Measurements from ENCODE around the gene GIMD1.
A peak's percentile ranks its signal among the peaks of the same experiment; 100 is the strongest.
"Not testable (repeated sequence)": the region's sequence is repeated elsewhere in the genome, so short reads cannot be mapped to it uniquely, and the experiment has no call there.

The GIMD1 gene

DNA sequence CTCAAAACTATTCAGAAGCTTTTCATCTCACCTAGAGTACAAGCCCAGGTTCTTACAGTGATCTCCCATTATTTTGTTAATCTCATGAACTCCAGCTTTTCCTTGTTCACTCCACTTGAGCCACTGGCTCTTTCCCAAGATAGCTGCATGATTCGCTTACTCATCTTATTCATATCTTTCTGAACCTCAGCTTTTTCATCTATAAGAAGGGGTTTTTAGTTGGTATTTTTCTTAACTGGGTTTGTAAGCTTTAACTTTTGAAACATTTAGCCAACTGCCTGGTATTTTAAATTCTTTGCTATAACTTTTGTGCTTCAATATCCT is 24.0 kb downstream of the GIMD1 start:
- DNase-seq, result no peak

DNA sequence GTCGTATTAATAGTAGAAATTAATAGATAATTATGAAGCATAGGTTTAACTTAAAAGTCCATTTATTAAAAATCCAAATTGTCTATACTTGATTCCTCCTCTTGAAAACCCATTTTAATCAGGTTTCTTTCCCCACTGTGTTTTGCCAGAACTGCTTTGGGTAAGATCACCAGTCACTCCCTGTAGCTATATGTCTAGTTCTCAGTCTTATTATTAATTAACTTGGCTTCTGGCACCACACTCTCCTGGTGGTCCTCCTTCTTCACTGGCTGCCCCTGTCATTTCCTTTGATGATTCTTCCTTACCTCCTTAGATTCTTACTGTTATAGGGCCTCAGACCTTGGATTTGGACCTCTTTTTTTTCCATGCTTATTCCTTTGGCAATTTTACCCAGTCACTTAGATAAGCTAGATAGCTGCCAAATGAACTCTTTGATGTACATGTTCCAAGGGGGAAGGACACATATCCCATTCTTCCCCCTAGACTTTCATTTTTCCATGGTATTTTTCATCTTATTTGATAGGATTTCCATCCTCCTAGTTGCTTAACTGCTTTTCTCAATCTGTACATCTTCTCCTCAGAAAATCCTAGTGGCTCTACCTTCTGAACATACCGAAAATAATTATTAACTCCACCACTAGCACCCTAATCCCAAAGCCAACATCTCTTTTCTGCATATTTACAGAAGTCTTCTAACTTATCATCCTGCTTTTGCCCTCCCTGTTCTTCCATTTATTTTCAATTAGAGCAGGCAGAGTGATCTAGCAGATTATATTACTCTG is 24.5 kb downstream of the GIMD1 start:
- DNase-seq, result no peak

DNA sequence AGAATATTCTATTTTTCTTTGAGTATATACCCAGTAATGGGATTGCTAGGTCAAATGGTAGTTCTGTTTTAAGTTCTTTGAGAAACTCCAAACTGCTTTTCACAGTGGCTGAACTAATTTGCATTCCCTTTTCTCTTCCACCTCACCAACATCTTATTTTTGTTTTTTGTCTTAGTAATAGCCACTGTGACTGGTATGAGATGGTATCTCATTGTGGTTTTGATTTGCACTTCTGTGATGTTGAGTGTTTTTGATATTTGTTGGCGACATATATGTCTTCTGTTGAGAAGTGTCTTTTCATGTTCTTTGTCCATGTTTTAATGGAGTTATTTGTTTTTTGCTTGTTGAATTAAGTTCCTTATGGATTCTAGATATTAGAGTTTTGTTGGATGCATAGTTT is 27.8 kb downstream of the GIMD1 start:
- no peak for DNase-seq

DNA sequence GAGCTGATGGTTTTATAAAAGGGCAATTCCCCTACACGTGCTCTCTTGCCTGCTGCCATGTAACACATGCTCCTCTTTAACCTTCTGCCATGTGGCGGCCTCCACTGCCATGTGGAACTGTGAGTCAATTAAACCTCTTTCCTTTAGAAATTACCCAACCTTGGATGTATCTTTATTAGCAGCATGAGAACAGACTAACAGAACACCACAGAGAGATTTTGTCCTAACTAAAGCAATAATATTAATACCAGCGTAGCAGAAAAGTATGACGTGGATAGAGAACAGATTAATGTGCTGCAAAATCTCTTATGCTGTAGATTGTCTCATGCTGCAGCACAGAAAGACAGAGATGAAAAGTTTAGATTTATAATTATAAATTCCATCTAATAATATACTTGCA is 29.1 kb downstream of the GIMD1 start:
- DNase-seq, result no peak

DNA sequence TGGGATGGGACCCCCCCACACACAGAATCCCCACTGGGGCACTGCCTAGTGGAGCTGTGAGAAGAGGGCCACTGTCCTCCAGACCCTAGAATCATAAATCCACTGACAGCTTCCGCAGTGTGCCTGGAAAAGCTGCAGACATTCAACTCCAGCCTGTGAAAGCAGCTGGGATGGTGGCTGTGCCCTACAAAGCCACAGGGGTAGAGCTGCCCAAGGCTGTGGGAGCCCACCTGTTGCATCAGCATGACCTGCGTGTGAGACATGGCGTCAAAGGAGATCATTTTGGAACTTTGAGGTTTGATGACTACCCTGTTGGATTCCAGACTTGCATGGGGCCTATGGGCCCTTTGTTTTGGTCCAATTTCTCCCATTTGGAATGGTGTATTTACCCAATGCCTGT is 29.9 kb downstream of the GIMD1 start:
- no peak for DNase-seq

DNA sequence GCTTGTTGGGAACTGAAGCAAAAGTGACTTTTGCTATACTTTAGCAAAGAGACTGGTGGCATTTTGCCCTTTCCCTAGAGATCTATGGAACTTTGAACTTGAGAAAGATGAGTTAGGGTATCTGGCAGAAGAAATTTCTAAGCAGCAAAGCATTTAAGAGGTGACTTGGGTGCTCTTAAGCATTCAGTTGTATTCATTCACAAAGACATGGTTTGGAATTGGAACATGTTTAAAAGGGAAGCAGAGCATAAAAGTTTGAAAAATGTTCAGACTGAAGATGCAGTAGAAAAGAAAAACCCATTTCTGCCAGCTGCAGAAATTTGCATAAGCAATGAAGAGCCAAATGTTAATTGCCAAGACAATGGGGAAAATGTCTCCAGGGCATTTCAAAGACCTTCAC is 30.7 kb downstream of the GIMD1 start:
- no peak for DNase-seq

DNA sequence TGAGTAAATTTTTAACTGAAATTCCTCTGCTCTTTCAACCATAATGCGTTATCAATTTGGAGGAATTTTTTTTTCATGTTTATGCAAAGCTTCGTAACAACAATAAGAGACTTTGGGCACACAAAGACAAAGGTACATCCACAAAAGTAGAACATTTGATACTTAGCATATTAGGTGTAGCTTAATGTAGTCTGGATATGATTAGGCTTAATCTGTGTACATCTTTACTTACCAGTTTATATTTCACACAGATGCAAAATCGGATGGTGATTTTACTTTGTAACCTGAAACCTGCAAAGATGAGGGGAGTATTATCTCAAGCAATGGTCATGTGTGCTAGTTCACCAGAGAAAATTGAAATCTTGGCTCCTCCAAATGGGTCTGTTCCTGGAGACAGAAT is 32.0 kb downstream of the GIMD1 start:
- no peak for DNase-seq

DNA sequence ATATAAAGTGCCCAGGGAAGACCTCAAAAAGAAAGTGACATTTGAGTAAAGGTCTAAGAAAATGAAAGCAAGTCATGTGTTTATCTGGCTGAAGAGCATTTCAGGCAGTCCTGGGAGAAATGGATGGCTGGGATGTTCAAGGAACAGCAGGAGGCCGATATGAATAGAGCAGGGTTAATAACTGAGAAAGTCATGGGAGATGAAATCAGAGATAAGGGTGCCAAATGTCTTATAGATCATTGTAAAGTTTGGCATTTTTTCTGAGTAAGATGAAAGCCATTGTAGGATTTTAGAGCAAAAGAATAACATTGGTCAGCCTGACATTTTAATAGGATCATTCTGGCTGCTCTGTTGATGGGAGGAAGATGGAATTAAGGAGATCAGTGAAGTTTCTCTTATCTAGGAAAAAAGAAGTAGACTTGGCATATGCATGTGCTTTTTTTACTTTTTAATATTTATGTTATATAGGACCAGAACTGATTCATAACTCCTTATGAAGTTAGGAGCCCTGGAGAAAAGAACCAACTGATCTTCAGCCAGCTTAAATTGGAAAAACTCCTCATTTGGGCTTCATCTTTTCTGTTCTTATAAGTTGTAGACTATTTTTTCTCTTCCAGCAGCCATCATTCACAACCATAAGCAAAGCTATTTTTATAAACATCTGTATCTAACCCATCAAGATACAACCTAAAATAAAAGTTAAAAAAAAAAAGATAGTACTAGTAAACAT is 33.7 kb downstream of the GIMD1 start:
- DNase-seq, result no peak

DNA sequence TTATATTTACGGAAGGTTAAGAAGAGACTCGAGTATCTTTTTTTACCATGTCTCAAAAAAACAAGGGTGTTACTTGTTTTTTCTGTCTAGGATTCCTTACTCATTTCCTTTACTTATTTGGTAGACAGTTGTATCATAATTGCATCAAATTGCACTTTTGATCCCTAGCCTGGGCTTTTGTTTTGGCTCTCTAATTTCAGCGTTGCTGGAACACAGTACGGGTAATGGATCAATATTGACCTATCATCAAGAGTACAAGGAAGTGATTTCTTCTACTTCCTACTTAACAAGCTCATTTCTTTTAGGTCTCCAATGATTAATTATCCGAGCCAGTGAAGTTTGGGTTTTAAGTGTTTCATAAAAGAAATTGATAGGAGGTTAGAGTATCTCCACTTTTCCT is 35.4 kb downstream of the GIMD1 start:
- DNase-seq, result no peak

DNA sequence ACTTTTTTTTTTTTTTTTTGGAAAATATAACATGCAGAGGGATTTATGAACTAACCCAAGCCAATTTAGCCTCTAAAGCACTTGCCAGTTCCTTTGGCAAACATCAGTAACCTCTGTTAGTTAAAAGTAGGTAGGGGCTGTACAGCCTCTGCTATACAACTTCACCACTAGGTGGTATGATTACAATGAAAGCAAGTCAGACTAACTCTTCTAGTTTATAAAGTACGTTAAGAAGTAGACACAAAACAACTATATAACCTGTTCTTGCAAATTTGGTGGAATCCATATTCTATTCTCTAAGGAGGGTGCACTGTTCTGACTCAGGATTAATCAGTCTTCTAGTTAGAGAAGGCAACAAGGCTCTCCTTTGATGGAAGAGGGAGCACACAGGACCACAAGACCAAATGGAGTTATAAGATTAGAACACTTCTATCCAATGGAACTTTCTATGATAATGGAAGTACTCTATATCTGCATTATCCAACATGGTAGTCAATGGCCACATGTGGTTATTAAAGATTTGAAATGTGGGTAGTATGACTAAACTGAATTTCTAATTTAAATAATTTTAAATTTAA is 39.4 kb downstream of the GIMD1 start:
- peak; percentile 0 to 32 for DNase-seq

DNA sequence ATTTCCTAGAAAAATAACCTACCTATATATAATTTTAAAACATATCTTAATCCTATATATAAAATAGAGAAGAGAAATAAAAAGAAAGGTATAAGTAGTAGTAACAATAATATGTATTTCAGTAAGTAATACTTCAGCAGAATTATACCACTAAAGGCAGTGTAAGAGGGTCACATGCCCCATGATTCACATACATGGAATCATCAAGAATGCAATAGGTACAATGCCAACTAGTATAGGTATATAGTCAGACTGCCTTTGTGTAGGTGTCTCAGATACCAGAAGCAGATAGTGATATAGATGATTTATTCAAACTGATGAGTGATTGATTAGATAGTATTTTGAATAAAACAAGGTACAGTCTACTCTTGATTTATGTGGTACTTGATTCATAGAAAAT is 42.8 kb downstream of the GIMD1 start:
- no peak for DNase-seq

DNA sequence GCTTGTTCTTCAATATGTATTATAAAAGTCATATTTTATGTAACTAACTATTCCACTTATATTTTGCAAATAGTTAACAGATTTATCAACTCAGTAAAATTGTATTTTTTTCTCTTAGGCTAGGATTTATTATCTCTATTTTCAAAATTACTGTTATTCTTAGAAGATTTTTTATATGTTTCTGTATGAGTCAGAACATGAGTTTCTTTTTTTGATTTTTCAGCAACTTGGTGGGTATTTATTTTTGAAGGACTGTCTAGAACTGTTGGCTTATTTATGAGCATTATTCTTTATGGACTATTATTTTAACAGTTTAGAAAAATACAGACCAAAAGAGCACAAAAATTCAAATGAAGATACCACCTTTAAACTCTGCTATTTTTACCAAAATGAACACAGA is 45.5 kb downstream of the GIMD1 start:
- no peak for DNase-seq

DNA sequence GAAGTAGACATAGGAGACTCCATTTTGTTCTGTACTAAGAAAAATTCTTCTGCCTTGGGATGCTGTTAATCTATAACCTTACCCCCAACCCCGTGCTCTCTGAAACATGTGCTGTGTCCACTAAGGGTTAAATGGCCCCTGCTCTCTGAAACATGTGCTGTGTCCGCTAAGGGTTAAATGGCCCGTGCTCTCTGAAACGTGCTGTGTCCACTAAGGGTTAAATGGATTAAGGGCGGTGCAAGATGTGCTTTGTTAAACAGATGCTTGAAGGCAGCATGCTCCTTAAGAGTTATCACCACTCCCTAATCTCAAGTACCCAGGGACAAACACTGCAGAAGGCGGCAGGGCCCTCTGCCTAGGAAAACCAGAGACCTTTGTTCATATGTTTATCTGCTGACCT is 46.8 kb downstream of the GIMD1 start:
- not testable (repeated sequence) for DNase-seq

DNA sequence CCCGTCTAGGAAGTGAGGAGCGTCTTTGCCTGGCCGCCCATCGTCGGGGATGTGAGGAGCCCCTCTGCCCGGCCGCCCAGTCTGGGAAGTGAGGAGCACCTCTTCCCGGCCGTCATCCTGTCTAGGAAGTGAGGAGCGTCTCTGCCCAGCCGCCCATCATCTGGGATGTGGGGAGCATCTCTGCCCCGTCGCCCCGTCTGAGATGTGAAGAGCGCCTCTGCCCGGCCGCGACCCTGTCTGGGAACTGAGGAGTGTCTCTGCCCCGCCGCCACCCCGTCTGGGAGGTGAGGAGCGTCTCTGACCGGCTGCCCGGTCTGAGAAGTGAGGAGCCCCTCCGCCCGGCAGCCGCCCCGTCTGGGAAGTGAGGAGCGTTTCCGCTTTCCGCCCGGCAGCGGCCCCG is 47.4 kb downstream of the GIMD1 start:
- DNase-seq, result not testable (repeated sequence)

DNA sequence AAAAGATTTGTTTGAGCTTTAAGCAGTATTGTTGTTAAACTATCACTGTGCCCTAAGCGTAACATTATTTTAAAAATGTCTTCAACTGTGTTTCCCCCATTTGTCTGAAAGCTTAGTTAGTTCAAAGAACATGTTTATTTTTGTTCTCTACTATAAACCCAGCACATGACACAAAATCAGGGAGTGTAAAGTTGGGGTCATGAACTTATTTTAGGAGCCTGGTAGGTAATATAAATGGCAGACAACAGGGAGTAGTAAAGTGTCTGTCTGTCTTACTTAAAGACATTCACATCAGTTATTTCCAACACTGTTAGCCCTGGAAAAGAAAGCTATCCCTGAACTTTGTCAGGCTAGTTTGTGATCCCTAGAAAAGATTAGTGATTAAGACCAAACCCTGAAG is 48.3 kb downstream of the GIMD1 start:
- no peak for DNase-seq

DNA sequence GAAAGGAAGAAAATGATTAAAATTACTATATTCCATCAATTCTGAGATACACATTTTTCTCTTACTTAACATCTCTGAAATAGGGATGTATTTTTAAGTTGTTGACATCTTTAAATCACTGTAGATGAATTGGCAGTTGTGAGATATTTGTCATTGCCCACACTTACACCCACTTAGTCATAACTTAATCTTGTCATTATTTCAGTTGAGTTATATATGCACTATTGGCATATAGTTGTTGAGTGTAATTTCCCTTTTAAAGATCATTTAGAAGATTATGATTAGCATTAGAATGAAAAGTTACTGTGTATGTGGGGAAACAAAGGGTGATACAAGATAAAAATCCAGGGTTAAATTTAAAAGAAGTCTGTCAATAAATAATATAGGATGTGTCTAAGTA is 50.1 kb downstream of the GIMD1 start:
- no peak for DNase-seq

DNA sequence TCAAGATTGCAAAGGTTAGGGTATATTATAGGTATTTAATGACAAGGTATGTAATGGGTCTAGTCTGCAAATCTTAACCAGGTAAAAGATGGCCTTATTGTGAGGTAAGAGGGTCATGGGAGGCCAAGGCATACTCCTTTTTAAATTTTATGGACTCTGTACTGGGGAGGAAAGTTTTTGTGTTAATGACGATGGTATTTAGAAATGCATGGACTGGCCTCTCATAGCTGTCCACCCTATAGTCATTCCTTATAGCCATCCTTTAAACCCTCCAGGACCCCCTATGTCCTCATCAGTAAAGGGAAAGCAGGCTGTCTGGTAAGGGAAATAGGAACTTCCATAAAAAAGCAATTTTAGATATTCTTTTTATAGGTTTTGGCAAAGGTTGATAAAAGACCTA is 50.8 kb downstream of the GIMD1 start:
- DNase-seq, result no peak

DNA sequence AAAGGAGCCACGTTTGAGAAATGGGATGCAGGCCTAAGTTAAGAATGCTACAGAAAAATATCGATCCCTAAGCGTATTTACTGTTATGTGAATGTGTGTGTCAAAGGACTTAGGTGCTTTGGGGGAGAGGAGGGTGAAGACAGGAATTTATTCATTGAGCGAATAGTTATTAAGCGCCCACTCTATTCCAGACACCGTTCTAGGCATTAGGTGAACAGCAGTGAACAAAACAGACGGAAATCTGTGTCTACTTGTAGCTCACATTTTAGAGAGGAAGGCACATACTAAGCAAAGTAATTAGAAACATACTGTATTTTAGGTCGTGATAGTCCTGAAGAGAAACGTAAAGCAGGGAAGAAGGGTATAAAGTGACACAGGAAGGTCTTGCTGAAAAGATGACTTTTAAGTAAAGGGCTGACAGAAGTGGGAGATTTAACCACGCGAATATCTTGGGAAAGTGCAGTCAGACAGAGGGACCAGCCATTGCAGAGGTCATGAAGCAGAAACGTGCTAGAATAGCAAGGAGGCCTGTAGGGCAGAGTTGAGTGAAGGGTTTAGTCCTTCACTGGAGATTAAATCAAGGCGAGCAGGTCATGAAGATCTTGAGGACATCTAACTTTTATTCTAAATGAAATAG is 51.7 kb downstream of the GIMD1 start:
- no peak for DNase-seq

DNA sequence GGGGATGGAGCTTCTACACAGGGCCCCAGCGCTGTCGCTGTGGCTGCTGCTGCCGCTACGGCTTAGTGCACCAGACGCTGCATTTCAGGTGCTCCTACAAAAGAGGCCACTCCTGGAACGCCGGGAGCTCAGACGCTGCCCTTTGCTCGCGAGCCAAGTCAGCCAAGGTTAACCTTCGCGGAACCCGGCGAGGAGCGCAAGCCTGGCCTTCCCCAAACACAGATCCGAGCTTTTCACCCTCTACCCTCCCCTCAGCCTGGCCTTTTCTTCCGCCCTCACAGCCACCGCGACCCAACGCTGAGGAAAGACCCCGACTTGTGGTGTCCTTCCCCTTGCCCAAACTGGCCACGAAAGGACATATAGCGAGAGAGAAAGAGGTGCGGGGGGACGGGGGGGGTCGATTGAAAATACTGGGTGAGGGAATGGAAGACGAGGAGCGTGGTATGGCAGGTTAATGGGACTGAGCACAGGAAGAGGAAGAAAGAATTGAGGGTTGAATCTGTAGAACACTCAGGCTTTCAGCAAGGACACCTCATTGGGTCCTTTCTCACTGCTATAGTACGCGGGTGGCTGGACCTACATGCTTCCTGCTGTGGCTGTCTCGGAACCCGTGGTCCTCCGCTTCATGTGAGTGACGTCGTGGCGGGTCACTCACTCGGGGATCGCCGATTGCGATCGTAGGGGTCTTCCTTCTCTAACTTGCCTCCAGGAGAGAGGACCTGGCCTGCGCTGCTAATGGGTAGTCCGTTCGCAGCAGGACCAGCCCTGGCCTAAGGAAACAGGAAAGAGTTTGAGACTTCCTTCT is 52.4 kb downstream of the GIMD1 start, which contains the start of the genes AIMP1 and TBCK:
Gene AIMP1 (plus strand): TSS at position 583 of the 805 bp plus-strand sequence. CDS start 8,460 bp downstream, outside the sequence.
Gene TBCK (minus strand): TSS at position 242 of the 805 bp plus-strand sequence. CDS start 7,249 bp downstream, outside the sequence.
- DNase-seq, result peak; percentile 60 to 85

DNA sequence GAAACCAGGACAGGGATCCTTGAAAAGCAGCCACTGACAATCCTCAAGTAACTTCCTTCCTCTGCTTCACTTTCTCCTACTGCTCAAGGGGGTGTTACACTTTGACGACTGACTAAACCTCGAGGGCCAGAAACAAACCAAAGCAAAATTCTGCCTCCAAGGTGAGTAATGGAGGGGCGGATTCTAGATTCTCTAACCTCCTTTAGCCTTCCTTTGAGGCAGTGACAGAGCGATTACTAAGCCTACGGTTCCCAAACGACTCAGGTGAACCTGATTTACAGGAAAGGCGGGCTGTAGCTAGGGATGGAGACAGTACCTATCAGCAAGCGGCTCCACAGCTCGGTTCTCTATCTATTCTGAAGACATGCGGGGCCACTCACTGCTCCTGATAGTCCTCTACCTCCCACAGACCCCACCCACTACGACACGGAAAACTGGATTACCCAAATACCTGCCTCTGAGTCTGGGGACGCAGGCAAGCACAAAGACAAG is 53.1 kb downstream of the GIMD1 start:
- DNase-seq, result peak in 1 of 2 experiments; percentile 36

DNA sequence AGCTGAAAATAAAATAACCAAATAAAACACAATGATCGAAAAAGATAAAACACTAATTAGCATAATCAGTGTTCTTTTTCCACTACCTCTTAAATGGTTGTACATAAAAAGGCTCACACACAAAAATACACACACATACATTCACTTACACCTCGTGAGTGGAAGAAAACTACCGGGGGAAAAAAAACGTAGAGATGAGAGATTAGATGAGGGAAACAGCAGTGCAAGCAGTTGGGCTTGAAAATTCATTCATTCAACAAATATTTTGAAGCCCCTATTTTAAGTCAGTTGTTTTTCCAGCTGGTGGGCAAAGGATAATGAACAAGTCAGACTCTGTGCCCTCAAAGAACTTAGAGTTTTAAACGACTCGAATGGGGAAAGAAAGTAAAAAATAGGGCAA is 53.6 kb downstream of the GIMD1 start:
- DNase-seq, result peak in 1 of 2 experiments; percentile 11

DNA sequence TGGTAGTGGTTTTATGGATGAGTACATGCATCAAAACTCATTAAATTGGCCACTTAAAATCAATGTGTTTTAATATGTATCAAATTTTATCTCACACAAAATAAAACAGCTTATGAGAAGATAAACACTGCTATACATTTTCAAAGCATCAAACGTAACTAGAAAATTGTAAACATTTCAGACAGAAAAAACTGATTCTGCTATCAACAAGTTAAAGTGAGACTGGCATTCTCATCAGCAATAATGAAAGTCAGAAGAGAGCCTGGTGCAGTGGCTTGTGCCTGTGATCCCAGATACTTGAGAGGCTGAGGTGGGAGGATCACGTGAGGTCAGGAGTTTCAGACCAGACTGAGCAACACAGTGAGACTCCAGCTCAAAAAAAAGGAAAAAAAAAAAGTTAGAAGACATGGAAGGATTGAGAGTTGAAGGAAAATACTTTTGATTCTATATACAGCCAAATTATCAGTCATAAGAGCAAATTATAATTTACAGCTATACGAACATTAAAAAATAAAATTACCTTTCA is 55.5 kb downstream of the GIMD1 start:
- no peak for DNase-seq

All from SW 1271 (cell line).